Stimulated activated CD4-positive, alpha-beta T cell treated with anti-CD3 and anti-CD28 coated beads, Interleukin-2, amount 100 ng/mL, for 4 hours (primary cell): ENCODE data around the gene ARHGEF40.
A peak's percentile ranks its signal among the peaks of the same experiment; 100 is the strongest.

Experiments used
- DNase-seq: peaks from one replicate; pipeline ENCODE4 v3.0.0-alpha.2; 2020; ENCODE audit warnings: low read depth

ARHGEF40 gene

DNA sequence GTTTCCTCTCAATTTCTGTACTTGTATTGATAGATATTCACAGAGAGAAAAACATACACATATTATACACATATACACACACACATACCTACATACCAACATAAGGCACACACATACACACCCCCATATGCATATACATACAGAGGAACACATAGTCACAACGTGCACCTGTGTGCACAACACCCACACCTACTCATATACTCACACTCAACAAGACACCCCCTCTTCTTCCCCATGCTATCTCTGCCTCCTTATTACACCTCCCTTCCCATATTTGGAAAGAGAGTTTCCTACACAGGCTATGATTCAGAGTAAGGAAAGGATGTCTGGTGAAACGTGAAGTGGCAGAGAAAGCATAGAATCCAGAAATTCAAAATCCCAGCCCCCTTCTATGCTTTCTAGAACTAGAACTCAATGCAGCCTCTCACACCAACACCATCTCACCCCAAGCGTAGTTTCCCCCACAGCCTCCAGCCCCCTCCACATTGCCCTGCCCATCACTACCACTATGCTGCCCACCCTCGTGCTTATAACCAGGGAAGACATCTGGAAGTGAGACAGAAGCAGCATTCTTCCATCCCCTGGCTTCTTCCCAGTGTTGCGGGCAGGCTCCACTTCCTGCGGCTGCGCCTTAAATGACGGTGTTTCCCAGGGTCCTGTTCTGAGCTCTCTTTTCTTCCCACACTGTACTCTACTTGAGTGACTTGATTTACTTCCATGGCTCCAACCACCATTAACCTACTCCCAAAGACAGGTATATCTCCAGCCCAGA is 10.1 kb upstream of the ARHGEF40 start:
- DNase-seq = no peak

DNA sequence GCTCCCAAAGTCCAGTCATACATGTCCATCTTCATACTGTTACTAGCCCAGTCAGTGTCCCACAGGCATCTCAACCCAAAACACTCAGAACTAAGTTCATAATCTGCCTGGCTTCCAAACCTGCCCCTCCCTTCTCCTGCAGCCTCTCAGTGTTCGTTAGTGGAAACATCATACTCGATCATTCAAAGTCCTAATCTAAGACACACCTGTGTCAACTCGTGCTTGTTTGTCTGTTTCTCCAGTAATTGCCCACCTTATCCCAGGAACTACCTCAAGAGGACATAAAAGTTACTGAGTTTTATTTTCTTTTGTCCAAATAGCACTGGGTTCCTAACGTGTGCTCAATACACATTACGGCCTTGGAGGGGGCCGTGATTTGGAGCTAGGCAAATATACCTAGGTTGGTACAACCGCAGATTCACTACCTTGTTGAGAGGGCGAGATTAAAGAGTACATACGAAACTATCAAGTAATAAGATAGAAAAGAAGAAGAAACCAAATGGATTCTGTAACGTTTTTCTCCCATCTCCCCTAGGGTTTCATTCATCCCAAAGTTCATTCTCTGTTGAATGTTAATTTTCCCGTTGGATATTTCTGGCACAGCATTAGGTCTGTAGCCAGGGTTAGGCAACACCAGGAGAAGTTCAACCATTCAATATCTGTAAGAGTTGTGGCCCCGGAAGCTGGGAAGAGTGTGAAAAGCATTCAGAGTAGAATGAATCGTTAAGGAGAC is 9.3 kb upstream of the ARHGEF40 start:
- no peak for DNase-seq

DNA sequence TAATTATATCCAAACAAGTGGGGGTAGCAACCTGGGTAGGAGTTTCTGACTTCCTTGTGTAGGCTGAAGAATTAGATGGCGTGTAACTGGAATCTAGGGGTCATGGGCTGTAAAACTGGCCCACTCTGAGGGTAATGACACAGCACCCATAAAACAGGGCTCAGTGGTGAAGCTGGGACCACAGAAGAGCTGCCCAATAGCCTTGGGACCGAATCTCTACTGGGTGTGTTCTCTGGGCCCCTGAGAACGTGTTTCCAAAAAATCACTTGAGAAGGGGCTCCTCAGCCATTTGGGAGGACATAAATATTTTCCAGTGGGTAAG is 8.8 kb upstream of the ARHGEF40 start:
- DNase-seq = no peak

DNA sequence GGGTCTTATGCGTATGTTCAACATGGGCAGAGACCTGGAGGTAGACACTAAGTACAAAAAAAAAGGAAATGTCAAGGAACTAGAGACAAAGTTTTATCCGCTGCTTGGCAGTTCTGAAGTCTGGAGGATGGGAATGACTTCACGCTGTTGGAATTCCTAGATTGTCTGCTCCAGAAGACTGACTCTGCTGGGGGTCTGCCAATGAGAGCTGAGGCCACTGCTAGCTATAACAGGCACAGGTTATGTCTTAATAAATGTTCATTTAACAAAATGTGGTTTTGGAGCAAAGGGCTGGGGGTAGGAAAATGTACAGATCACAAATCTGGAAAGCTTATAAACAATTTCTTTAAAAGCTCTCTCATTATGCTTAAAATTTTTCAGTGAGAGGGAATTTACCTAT is 6.6 kb upstream of the ARHGEF40 start:
- DNase-seq = no peak

DNA sequence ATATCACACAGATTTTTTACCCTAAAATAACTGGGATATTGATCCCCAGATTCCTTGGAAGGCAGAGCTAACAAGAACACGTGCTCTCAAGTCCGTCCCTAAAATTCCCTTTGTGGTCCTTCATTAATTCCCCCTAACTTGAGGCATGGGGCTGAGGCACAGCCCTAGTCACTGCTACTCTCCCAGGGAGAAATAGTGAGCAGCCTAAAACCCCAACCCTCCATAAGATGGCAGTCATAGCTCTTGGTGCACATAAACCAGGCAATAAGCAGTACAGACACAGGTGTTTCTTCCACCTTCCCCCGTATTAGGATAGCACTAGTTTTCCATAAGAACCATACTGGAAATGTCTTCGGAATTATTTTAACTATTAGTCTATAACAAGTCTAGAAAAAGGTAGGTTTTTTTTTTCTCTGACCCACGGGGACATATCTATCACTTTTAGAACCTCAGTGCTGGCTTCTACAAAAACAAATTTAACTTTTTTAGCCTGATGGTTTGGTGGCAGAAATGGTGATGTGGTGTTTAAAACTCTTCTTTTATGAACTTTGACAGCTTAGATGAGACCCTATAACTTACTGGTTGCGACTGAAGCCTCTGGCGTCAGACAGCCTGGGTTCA is 3.1 kb upstream of the ARHGEF40 start:
- no peak for DNase-seq

DNA sequence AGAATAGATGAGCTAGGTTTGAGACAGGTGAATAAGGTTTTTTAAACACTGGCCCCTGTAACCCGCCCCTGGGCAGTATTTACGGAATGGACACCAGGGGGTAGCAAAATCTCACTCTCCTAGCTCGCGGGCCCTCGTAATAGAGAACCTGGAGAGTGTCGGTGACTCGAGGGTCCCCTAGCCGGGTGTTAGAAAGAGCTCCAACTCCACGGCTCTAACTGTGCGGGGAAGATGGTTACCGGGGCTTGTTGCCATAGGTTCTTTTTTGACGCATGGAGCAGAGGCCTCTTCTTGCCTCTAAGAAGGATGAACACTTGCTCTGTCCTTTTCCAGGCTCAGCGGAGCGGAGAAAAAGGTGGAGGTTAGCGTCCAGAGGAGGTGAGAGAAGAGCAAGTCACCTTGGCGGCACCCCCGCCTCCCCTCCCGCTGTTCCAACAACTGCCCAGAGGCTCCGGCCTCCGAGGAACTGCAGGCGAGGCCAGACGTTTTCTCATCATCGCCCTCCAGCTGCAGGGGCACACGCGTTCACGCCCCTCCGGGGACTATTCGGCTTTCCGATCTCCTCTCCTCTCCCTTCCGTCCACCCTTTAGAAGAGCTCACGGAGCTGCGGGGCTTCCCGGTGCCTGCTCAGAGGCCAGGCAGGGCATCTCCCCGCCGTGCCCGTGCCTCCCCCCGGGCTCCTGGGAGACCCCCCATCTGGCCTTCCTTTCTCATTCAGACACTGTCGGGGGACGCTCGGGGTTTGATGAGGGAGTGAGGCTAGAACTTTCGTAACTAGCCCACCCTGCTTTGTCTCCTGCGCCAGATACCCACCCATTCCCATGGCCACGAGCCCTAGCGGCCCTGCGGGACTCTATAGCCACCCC is 1.4 kb upstream of the ARHGEF40 start:
- peak; percentile 22 for DNase-seq

DNA sequence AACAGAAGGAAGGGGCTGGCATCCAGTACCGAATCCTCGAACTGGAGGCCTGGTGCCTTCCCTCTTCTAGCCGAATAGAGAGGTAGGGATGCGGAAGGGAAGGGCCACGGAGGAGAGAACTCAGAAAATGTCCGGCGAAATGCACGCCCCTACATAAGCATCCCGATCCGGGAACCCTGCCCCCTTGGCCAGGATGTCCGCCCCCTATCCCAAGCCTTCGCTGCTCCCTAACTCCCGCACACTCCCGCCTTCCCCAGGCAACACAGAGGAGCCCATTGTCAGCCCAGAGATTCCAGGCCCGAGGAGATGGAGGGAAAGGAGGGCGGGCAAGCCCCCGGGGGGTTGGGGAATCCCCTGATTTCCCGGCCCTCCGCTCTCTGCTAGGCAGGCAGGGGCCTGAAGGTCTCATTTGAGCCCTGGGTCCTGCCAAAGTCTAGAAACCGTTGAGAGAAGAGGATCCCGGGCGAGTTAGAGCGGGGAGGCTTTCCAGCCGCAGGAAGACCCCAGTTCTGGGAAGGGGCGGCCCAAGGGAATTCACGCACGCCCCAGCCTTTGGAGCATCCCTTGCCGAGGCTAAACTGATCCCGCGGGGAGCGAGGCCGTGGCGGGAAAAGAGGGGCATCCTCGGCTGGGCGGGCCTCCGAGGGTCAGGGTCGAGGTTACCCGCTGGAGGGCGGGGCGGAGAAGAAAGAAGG is 569 bp upstream of the ARHGEF40 start:
- no peak for DNase-seq

DNA sequence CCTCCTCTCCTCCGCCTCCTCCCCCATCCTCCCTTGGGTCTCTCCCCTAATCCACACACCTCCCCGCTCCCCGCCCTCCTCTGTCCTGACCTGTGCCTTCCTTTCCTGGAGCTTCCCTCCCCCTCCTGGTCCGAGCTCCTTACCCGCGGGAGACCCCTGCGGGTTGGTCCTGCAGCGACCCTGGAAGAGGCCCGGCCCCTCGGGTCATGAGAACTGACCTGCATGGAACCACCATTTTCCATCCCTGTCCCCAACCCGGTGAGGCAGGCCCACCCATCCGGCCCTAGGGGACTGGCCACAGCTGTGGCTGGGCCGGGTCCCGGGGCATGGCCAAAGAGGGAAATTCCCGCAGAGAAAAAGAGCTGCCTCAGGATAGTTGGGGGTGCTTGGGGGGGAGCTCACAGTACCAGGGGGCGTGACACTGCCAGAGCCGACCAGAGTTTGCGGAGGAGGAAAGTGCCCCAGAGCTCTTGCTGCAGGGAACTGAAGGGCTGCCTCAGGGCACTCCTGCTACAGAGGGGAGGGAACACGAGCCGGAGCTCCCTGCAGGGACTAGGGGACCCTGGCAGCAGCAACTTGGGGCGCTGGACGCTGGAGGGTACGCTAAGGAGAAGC is 613 bp downstream of the ARHGEF40 start:
- no peak for DNase-seq

DNA sequence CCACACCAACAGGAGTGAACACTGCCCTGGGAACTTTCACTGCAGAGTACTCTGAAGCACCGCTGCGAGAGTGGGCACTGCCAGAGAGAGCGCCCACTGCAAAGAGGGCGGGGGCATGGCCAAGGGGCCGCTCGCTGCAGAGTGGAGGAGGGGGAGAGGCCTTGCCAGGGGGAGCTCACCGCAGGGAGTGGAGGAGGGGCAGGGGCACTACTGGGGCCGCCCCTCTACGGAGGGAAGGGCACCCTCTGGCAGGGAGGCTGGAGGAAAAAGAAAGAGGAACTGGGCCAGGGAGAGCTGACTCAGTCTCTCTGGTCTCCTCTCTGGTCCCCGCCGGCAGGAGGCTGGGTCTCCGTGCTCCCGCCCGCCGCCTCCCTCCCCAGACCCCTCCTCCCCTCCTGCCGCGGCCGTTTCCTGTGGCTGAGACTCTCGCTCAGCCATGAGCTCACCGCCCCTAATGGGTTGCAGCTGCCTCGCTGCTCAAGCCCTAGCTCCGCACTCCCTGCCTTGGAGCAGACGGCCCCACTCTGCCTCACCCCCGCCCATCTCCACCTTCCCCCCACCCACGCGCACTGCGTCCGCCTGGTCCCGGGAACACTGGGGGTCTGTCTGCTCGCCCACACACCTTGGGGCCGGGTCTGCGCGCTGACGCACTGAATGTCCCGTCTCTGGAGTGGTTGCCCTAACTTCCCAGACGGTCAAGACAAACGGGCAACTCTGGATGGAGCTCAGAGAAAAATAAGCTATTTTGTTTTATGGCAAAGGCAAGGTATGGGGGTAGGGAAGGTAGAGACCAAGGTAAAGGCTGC is 1.3 kb downstream of the ARHGEF40 start:
- DNase-seq = peak; percentile 19

DNA sequence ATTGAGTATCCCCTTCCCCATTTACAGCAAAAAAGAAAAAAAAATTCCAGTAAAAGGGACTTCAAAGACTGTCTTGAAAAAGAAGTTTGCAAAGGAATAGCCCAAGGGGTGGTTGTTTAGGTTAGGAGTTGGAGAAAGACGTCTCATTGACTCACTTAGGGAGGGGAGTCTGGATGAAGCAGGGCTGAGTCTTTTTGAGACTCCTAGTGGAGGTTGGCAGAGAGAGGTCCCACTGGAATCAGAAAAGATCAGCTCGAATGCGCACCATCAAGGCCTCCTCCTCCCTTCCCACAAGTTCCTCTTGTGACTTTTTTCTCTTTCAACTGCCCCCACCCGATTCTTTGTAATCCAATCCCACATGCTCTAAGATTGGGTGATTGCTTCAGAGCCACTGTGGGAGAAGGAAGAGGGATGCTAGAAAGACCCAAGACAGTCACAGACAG is 1.9 kb downstream of the ARHGEF40 start:
- no peak for DNase-seq

DNA sequence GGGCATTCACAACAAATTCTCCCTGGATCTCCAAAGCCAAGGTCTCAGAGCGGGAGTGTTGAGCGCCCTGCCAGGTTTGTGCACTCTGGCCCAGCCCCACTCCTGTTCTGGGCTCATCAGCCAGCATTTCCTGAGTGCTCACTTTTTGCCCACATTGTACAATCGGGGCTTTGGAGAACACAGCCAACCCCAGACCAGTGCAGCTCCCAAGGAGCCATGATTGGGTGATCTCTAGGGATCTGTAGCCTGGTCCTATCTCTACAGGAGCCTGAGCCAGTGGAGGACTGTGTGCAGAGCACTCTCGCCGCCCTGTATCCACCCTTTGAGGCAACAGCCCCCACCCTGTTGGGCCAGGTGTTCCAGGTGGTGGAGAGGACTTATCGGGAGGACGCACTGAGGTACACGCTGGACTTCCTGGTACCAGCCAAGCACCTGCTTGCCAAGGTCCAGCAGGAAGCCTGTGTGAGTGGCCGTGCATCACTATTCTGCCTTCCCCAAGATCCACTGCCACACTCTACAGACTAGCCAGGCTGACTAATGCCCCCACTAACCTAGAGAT is 2.8 kb downstream of the ARHGEF40 start:
- no peak for DNase-seq

DNA sequence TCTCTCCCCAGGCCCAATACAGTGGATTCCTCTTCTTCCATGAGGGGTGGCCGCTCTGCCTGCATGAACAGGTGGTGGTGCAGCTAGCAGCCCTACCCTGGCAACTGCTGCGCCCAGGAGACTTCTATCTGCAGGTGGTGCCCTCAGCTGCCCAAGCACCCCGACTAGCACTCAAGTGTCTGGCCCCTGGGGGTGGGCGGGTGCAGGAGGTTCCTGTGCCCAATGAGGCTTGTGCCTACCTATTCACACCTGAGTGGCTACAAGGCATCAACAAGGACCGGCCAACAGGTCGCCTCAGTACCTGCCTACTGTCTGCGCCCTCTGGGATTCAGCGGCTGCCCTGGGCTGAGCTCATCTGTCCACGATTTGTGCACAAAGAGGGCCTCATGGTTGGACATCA is 3.8 kb downstream of the ARHGEF40 start:
- DNase-seq = no peak

DNA sequence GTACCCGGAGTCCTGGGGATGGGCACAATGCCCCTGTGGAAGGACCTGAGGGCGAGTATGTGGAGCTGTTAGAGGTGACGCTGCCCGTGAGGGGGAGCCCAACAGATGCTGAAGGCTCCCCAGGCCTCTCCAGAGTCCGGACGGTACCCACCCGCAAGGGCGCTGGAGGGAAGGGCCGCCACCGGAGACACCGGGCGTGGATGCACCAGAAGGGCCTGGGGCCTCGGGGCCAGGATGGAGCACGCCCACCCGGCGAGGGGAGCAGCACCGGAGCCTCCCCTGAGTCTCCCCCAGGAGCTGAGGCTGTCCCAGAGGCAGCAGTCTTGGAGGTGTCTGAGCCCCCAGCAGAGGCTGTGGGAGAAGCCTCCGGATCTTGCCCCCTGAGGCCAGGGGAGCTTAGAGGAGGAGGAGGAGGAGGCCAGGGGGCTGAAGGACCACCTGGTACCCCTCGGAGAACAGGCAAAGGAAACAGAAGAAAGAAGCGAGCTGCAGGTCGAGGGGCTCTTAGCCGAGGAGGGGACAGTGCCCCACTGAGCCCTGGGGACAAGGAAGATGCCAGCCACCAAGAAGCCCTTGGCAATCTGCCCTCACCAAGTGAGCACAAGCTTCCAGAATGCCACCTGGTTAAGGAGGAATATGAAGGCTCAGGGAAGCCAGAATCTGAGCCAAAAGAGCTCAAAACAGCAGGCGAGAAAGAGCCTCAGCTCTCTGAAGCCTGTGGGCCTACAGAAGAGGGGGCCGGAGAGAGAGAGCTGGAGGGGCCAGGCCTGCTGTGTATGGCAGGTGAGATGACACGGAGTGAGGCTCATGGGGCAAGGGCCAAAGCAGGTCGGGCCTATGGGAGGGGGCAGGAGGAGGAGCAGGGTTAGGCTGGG is 4.5 kb downstream of the ARHGEF40 start:
- DNase-seq = no peak

DNA sequence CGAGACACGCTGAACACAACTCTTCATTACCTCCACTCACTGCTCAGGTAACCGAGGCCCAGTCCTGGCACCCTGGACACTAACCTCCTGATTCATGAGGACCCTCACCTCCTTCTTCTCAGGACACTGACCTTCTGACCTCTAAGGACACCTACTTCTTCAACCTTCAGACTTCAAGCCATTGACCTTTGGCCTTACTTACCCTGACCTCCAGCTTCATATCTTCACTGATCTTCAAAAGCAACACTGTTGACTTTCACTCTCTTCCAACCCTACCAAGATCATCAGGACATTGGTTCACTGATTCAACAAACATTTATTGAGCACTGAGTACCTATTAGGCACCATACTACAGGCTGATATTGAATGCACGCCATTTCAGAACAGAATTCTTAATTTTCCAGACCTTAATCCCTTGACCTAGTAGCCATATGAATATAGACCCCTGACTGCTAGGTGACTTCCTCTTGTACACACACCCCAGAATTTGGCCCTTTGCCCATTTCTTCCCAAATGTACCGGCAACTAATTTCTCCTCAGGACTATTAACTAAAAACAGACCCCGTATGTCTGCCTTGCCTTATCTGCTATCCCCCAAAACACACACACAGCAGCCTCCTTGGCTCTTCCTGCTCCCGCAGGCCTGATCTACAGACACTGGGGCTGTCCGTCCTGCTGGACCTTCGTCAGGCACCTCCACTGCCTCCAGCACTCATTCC is 5.8 kb downstream of the ARHGEF40 start:
- no peak for DNase-seq

DNA sequence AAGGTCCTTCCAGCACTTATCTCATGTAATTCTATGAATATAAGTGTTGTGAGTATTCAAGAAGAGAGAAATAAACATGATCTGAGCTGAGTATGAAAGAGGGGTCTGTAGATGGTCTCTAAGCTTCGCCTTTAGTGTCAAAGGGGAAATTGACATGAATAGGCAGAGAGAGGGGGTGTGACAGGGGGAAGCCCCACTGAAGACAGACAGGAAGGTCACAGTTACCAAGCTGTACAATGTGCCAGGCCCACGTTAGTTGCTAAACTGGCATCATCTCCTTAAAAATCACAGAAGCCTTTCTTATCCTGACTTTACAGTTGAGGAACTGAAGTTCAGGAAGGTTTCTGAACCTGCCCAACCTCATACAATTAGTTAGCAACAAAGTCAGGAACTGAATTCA is 7.6 kb downstream of the ARHGEF40 start:
- no peak for DNase-seq

DNA sequence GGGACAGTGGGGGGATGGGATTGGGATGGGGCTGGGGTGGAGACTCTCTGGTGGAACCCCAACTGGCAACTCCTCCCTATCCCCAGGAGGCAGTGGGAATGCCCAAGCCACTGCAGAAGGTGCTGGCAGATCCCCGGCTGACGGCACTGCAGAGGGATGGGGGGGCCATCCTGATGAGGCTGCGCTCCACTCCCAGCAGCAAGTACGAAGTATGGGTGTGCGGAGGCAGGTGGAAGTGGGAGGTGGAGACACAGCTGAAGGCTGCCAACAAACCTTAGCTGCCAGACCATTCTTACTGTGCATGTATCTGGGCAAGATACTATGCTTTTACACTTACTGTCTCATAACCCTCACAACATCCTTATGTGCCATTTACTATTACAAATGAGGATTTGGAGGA is 8.2 kb downstream of the ARHGEF40 start:
- no peak for DNase-seq

DNA sequence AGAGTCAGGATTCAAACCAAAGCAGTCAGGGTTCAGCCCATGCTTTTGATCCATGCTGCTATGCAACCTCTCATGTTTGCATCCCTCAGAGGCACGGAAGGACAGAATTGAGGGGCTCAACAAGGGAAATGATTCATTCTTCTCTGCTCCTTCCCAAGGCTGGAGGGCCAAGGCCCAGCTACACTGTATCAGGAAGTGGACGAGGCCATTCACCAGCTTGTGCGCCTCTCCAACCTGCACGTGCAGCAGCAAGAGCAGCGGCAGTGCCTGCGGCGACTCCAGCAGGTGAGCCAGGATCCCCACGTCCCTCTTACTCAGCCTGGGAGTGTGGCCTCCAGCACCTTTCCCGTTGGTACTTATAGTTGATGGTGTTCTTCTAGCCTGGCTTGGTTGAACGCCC is 8.6 kb downstream of the ARHGEF40 start:
- DNase-seq = no peak

DNA sequence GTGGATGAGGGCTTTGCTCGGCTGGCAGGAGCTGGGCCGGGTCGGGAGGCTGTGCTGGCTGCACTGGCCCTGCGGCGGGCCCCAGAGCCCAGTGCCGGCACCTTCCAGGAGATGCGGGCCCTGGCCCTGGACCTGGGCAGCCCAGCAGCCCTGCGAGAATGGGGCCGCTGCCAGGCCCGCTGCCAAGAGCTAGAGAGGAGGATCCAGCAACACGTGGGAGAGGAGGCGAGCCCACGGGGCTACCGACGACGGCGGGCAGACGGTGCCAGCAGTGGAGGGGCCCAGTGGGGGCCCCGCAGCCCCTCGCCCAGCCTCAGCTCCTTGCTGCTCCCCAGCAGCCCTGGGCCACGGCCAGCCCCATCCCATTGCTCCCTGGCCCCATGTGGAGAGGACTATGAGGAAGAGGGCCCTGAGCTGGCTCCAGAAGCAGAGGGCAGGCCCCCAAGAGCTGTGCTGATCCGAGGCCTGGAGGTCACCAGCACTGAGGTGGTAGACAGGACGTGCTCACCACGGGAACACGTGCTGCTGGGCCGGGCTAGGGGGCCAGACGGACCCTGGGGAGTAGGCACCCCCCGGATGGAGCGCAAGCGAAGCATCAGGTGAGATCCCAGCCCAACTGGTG is 11.5 kb downstream of the ARHGEF40 start:
- no peak for DNase-seq
